SK-N-SH treated with all-trans-retinoic acid at 6 μM for 48 hours (cell line): ENCODE data around the gene DRD2.

Source experiments
- ATAC-seq: fragments of 200-7000 bp; cut with Tn5 transposase; 3 replicates; pipeline ENCODE4 v1.9.1; 2020; ENCODE audit warnings: mild to moderate bottlenecking, moderate library complexity
- ARNTL ChIP-seq: fragments of 450-650 bp; formaldehyde crosslinking; IDR thresholded peaks from 2 replicates; pipeline ENCODE4 v1.5.0; 2020; ENCODE audit warnings: low read depth, mild to moderate bottlenecking, moderate library complexity, borderline replicate concordance
- BACH2 ChIP-seq: fragments of 250-450 bp; sonication (Bioruptor Pico); IDR thresholded peaks from 2 replicates; pipeline ENCODE4 v1.9.0; 2021; ENCODE audit warnings: mild to moderate bottlenecking, borderline replicate concordance
- CSDC2 ChIP-seq: fragments of 250-450 bp; sonication (Bioruptor Pico); IDR thresholded peaks from 2 replicates; pipeline ENCODE4 v1.5.0; 2020; ENCODE audit warnings: mild to moderate bottlenecking, moderate library complexity
- GLIS3 ChIP-seq: fragments of 250-450 bp; sonication (Bioruptor Pico); IDR thresholded peaks from 2 replicates; pipeline ENCODE4 v1.5.0; 2020; ENCODE audit warnings: mild to moderate bottlenecking, moderate library complexity
- ISL1 ChIP-seq: fragments of 250-450 bp; sonication (Bioruptor Pico); IDR thresholded peaks from 2 replicates; pipeline ENCODE4 v2.1.2; 2022; ENCODE audit warnings: mild to moderate bottlenecking, moderate library complexity
- OSR1 ChIP-seq: fragments of 250-450 bp; sonication (Bioruptor Pico); IDR thresholded peaks from 2 replicates; pipeline ENCODE4 v1.8.0; 2022; ENCODE audit warnings: moderate library complexity, mild to moderate bottlenecking, inconsistent platforms
- PPARA ChIP-seq: fragments of 250-450 bp; sonication (Bioruptor Pico); IDR thresholded peaks from 2 replicates; pipeline ENCODE4 v1.5.0; 2020; ENCODE audit warnings: mild to moderate bottlenecking, borderline replicate concordance
- RARB ChIP-seq: fragments of 250-450 bp; sonication (Bioruptor Pico); IDR thresholded peaks from 2 replicates; pipeline ENCODE4 v1.8.0; 2021; ENCODE audit warnings: mild to moderate bottlenecking, moderate library complexity
- SNAI2 ChIP-seq: fragments of 250-450 bp; sonication (Bioruptor Pico); IDR thresholded peaks from 2 replicates; pipeline ENCODE4 v1.5.0; 2020; ENCODE audit warnings: mild to moderate bottlenecking, moderate library complexity
- TCF4 ChIP-seq: fragments of 250-450 bp; sonication (Bioruptor Pico); IDR thresholded peaks from 2 replicates; pipeline ENCODE4 v1.8.0; 2021; ENCODE audit warnings: mild to moderate bottlenecking, moderate library complexity, borderline replicate concordance
- TOX ChIP-seq: fragments of 250-450 bp; sonication (Bioruptor Pico); IDR thresholded peaks from 2 replicates; pipeline ENCODE4 v1.8.0; 2021; ENCODE audit warnings: mild to moderate bottlenecking, moderate library complexity, borderline replicate concordance
- ZFP3 ChIP-seq: fragments of 250-450 bp; sonication (Bioruptor Pico); IDR thresholded peaks from 2 replicates; pipeline ENCODE4 v1.5.0; 2020; ENCODE audit warnings: mild to moderate bottlenecking, moderate library complexity
- ZFP30 ChIP-seq: fragments of 450-650 bp; formaldehyde crosslinking; IDR thresholded peaks from 2 replicates; pipeline ENCODE4 v1.5.0; 2022; ENCODE audit warnings: mild to moderate bottlenecking, moderate library complexity
- ZNF565 ChIP-seq: fragments of 450-650 bp; formaldehyde crosslinking; conservative IDR thresholded peaks from 2 replicates; pipeline ENCODE4 v1.5.0; 2020; ENCODE audit warnings: low read depth, mild to moderate bottlenecking, moderate library complexity
- ZNF8 ChIP-seq: fragments of 450-650 bp; formaldehyde crosslinking; IDR thresholded peaks from 2 replicates; pipeline ENCODE4 v1.5.0; 2020; ENCODE audit warnings: mild to moderate bottlenecking, moderate library complexity
- TF ChIP-seq, protein P1 (sequence below): fragments of 250-450 bp; sonication (Bioruptor Pico); IDR thresholded peaks from 2 replicates; pipeline ENCODE4 v1.5.1; 2021; ENCODE audit warnings: mild to moderate bottlenecking, moderate library complexity
- TF ChIP-seq, protein P2 (sequence below): fragments of 250-450 bp; sonication (Bioruptor Pico); IDR thresholded peaks from 2 replicates; pipeline ENCODE4 v1.5.1; 2020; ENCODE audit warnings: low read depth, mild to moderate bottlenecking, moderate library complexity
- TF ChIP-seq, protein P3 (sequence below): fragments of 250-450 bp; sonication (Bioruptor Pico); IDR thresholded peaks from 2 replicates; pipeline ENCODE4 v1.8.0; 2020; ENCODE audit warnings: mild to moderate bottlenecking, moderate library complexity, borderline replicate concordance
- TF ChIP-seq, protein P4 (sequence below): fragments of 250-450 bp; sonication (Bioruptor Pico); IDR thresholded peaks from 2 replicates; pipeline ENCODE4 v1.5.0; 2020; ENCODE audit warnings: mild to moderate bottlenecking, moderate library complexity

Gene DRD2

DNA sequence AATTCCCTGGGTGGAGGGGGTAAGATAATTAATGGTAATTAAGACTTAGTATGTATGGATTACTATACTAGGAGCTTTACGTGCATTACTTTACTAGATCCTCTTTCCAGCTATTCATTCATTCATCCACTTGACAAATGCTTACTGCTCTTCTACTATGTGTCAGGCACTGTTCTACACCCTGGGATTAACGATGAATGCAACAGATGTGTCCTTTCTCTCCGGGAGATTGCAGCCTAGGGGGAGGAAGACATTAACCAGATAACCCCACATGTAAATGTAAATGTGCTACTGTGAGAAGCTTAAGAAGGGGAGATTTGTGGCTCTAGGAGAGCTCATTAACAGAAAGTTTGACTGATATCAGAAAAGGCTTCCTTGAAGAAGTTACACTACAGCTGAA, 85.9 kb downstream of the DRD2 start (continued):
- TF ChIP-seq ZFP30 (CRISPR knock-in tag) (no peak), ZNF8 (CRISPR knock-in tag) (no peak), OSR1 (CRISPR knock-in tag) (no peak), CSDC2 (CRISPR knock-in tag) (no peak), GLIS3 (CRISPR knock-in tag) (no peak), ISL1 (CRISPR knock-in tag) (no peak)
- TF ChIP-seq, protein P1, sequence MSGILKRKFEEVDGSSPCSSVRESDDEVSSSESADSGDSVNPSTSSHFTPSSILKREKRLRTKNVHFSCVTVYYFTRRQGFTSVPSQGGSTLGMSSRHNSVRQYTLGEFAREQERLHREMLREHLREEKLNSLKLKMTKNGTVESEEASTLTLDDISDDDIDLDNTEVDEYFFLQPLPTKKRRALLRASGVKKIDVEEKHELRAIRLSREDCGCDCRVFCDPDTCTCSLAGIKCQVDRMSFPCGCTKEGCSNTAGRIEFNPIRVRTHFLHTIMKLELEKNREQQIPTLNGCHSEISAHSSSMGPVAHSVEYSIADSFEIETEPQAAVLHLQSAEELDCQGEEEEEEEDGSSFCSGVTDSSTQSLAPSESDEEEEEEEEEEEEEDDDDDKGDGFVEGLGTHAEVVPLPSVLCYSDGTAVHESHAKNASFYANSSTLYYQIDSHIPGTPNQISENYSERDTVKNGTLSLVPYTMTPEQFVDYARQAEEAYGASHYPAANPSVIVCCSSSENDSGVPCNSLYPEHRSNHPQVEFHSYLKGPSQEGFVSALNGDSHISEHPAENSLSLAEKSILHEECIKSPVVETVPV = no peak

DNA sequence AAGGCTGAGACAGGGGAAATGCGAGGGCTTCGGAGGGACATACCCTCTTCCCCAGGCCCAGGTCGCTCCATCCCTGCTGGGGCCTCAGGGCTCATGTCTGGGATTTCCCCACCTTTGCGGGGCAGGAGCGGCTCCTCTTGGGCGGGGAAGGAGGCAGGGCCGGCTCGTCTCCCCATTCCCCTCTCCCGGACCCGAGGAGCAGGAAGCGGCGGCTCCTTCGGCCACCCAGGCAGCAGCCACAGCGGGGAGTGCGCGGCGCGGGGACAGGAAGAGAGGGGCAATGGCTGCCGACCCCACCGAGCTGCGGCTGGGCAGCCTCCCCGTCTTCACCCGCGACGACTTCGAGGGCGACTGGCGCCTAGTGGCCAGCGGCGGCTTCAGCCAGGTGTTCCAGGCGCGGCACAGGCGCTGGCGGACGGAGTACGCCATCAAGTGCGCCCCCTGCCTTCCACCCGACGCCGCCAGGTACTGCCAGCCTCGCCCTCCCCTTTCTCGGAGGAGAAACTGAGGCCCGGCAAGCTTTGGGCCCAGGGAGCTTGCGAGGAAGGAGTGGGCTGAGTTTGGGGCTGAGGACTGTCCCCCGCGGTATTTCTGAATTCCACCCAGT, 87.5 kb downstream of the DRD2 start, which contains the start of gene ANKK1:
Gene ANKK1, plus strand, starts transcription at position 175 of the 607 bp plus-strand sequence. Its CDS starts 106 bp downstream, at position 281.
- ATAC-seq = no peak
- TF ChIP-seq SNAI2 (CRISPR knock-in tag) (no peak), ARNTL (no peak), RARB (CRISPR knock-in tag) (no peak), PPARA (CRISPR knock-in tag) (no peak), ZFP30 (CRISPR knock-in tag) (no peak), ZFP3 (CRISPR knock-in tag) (no peak), OSR1 (CRISPR knock-in tag) (no peak), TCF4 (CRISPR knock-in tag) (no peak), CSDC2 (CRISPR knock-in tag) (no peak), ISL1 (CRISPR knock-in tag) (no peak), BACH2 (CRISPR knock-in tag) (no peak), GLIS3 (CRISPR knock-in tag) (no peak), TOX (CRISPR knock-in tag) (no peak)
- TF ChIP-seq, protein P2, sequence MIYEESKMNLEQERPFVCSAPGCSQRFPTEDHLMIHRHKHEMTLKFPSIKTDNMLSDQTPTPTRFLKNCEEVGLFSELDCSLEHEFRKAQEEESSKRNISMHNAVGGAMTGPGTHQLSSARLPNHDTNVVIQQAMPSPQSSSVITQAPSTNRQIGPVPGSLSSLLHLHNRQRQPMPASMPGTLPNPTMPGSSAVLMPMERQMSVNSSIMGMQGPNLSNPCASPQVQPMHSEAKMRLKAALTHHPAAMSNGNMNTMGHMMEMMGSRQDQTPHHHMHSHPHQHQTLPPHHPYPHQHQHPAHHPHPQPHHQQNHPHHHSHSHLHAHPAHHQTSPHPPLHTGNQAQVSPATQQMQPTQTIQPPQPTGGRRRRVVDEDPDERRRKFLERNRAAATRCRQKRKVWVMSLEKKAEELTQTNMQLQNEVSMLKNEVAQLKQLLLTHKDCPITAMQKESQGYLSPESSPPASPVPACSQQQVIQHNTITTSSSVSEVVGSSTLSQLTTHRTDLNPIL (CRISPR knock-in tag) = no peak
- TF ChIP-seq, protein P3, sequence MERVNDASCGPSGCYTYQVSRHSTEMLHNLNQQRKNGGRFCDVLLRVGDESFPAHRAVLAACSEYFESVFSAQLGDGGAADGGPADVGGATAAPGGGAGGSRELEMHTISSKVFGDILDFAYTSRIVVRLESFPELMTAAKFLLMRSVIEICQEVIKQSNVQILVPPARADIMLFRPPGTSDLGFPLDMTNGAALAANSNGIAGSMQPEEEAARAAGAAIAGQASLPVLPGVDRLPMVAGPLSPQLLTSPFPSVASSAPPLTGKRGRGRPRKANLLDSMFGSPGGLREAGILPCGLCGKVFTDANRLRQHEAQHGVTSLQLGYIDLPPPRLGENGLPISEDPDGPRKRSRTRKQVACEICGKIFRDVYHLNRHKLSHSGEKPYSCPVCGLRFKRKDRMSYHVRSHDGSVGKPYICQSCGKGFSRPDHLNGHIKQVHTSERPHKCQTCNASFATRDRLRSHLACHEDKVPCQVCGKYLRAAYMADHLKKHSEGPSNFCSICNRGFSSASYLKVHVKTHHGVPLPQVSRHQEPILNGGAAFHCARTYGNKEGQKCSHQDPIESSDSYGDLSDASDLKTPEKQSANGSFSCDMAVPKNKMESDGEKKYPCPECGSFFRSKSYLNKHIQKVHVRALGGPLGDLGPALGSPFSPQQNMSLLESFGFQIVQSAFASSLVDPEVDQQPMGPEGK (CRISPR knock-in tag) = no peak
- TF ChIP-seq, protein P1 = no peak

DNA sequence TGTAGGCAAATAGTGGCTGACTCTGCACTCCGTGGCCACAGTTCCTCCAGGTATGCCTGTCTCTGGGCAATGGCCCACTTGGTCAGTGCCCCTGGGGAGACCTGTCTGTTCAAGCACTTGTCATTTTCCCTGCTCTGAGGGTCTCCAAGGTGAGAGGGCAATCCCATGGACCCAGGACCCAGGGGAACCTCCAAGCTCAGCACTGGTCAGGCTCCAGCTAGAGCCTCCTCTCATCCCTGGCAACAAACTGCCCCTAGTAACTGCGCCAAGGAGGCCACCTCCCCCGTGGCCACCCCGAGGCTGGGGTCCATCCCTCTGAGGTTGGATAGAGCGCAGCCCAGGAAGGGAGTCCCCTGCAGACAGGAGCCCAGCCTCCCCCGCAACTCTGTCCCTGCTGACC, 88.3 kb downstream of the DRD2 start:
- TF ChIP-seq ZNF565 = no peak
- TF ChIP-seq, protein P1 = no peak
- no peak for TF ChIP-seq ZFP30 (CRISPR knock-in tag)
- TF ChIP-seq, protein P4, sequence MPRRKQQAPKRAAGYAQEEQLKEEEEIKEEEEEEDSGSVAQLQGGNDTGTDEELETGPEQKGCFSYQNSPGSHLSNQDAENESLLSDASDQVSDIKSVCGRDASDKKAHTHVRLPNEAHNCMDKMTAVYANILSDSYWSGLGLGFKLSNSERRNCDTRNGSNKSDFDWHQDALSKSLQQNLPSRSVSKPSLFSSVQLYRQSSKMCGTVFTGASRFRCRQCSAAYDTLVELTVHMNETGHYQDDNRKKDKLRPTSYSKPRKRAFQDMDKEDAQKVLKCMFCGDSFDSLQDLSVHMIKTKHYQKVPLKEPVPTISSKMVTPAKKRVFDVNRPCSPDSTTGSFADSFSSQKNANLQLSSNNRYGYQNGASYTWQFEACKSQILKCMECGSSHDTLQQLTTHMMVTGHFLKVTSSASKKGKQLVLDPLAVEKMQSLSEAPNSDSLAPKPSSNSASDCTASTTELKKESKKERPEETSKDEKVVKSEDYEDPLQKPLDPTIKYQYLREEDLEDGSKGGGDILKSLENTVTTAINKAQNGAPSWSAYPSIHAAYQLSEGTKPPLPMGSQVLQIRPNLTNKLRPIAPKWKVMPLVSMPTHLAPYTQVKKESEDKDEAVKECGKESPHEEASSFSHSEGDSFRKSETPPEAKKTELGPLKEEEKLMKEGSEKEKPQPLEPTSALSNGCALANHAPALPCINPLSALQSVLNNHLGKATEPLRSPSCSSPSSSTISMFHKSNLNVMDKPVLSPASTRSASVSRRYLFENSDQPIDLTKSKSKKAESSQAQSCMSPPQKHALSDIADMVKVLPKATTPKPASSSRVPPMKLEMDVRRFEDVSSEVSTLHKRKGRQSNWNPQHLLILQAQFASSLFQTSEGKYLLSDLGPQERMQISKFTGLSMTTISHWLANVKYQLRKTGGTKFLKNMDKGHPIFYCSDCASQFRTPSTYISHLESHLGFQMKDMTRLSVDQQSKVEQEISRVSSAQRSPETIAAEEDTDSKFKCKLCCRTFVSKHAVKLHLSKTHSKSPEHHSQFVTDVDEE (CRISPR knock-in tag) = no peak
- no peak for TF ChIP-seq ZFP3 (CRISPR knock-in tag)
- no peak for TF ChIP-seq ISL1 (CRISPR knock-in tag)
- ATAC-seq = no peak
